ENCODE data around the gene ALAS1.

The ALAS1 gene

GRCh38 chr3:52186729-52187128 lies 11.2 kb upstream of the ALAS1 start:
- ChIA-PET CTCF (no interaction called here), POLR2A (no interaction called here)
- no peak for DNase-seq (ENCODE audit: extremely low spot score)
- TF ChIP-seq SP1 (IDR thresholded peaks at IDR 0.05) (no peak), HDGF (IDR thresholded peaks at IDR 0.05; ENCODE audit: borderline replicate concordance) (no peak), L3MBTL2 (conservative IDR thresholded peaks at IDR 0.05) (no peak), ARNT (IDR thresholded peaks at IDR 0.05) (no peak), SUZ12 (IDR thresholded peaks at IDR 0.05) (no peak), FOXK2 (IDR thresholded peaks at IDR 0.05) (no peak), FOXA1 (IDR thresholded peaks at IDR 0.05) (no peak), ELF4 (IDR thresholded peaks at IDR 0.05) (no peak), TARDBP (IDR thresholded peaks at IDR 0.05) (no peak), NFRKB (IDR thresholded peaks at IDR 0.05) (no peak), FOXM1 (IDR thresholded peaks at IDR 0.05; ENCODE audit: borderline replicate concordance) (no peak), LEF1 (IDR thresholded peaks at IDR 0.05; ENCODE audit: borderline replicate concordance) (no peak), CTBP1 (IDR thresholded peaks at IDR 0.05; ENCODE audit: borderline replicate concordance) (no peak)

- DNase-seq (ENCODE audit: extremely low spot score), result no peak
- POLR2A ChIA-PET, result interaction anchor here (1.2 kb wide), 1 partner anchor 34 kb away, joined by 4 read pairs; the partner anchor contains the start of gene POC1A
- CTCF ChIA-PET, result no interaction called here
- TF ChIP-seq ZNF384 (IDR thresholded peaks at IDR 0.05), result no peak
- no peak for TF ChIP-seq HDGF (IDR thresholded peaks at IDR 0.05; ENCODE audit: borderline replicate concordance)
- no peak for TF ChIP-seq LEF1 (IDR thresholded peaks at IDR 0.05; ENCODE audit: borderline replicate concordance)
- no peak for TF ChIP-seq PKNOX1 (IDR thresholded peaks at IDR 0.05)
- no peak for TF ChIP-seq CTBP1 (IDR thresholded peaks at IDR 0.05; ENCODE audit: borderline replicate concordance)
- no peak for TF ChIP-seq SUZ12 (IDR thresholded peaks at IDR 0.05)
- TF ChIP-seq ARNT (IDR thresholded peaks at IDR 0.05), result no peak
Measured at GRCh38 chr3:52188556-52188955, 9.4 kb upstream of the ALAS1 start.

- CTCF ChIA-PET, result no interaction called here
- POLR2A ChIA-PET, result interaction anchor here (0.7 kb wide), 1 partner anchor 198 kb away, joined by 3 read pairs; no protein-coding TSS in a partner anchor
- no peak for DNase-seq (ENCODE audit: extremely low spot score)
- TF ChIP-seq PKNOX1 (IDR thresholded peaks at IDR 0.05) (no peak), ZNF384 (IDR thresholded peaks at IDR 0.05) (no peak), ARNT (IDR thresholded peaks at IDR 0.05) (no peak), L3MBTL2 (conservative IDR thresholded peaks at IDR 0.05) (no peak), SP1 (IDR thresholded peaks at IDR 0.05) (no peak), FOXA1 (IDR thresholded peaks at IDR 0.05) (no peak), BHLHE40 (IDR thresholded peaks at IDR 0.05; ENCODE audit: borderline replicate concordance) (no peak)
Measured at GRCh38 chr3:52190294-52191074, 7.5 kb upstream of the ALAS1 start.

GRCh38 chr3:52191663-52192062 lies 6.3 kb upstream of the ALAS1 start:
- DNase-seq (ENCODE audit: extremely low spot score), result no peak
- POLR2A ChIA-PET, result no interaction called here
- TF ChIP-seq TARDBP (IDR thresholded peaks at IDR 0.05), result no peak
- TF ChIP-seq ARNT (IDR thresholded peaks at IDR 0.05), result no peak
- no peak for TF ChIP-seq SP1 (IDR thresholded peaks at IDR 0.05)
- no peak for TF ChIP-seq ELF4 (IDR thresholded peaks at IDR 0.05)
- TF ChIP-seq PKNOX1 (IDR thresholded peaks at IDR 0.05), result no peak
- TF ChIP-seq SUZ12 (IDR thresholded peaks at IDR 0.05), result no peak
- TF ChIP-seq ZNF384 (IDR thresholded peaks at IDR 0.05), result no peak
- TF ChIP-seq L3MBTL2 (conservative IDR thresholded peaks at IDR 0.05), result no peak
- TF ChIP-seq FOXK2 (IDR thresholded peaks at IDR 0.05), result no peak
- no peak for TF ChIP-seq NFRKB (IDR thresholded peaks at IDR 0.05)
- TF ChIP-seq BHLHE40 (IDR thresholded peaks at IDR 0.05; ENCODE audit: borderline replicate concordance), result no peak
- TF ChIP-seq CTBP1 (IDR thresholded peaks at IDR 0.05; ENCODE audit: borderline replicate concordance), result no peak
- TF ChIP-seq FOXM1 (IDR thresholded peaks at IDR 0.05; ENCODE audit: borderline replicate concordance), result no peak
- no peak for TF ChIP-seq FOXA1 (IDR thresholded peaks at IDR 0.05)
- no peak for TF ChIP-seq LEF1 (IDR thresholded peaks at IDR 0.05; ENCODE audit: borderline replicate concordance)
- CTCF ChIA-PET, result no interaction called here

GRCh38 chr3:52193065-52193464 lies 4.9 kb upstream of the ALAS1 start:
- ChIA-PET CTCF (no interaction called here), POLR2A (interaction anchor here (0.7 to 0.8 kb wide), 2 partner anchors 38 kb away, joined by 3 read pairs; partner anchors contain the start of gene POC1A)
- no peak for DNase-seq (ENCODE audit: extremely low spot score)
- TF ChIP-seq FOXM1 (IDR thresholded peaks at IDR 0.05; ENCODE audit: borderline replicate concordance) (no peak), L3MBTL2 (conservative IDR thresholded peaks at IDR 0.05) (no peak), ARNT (IDR thresholded peaks at IDR 0.05) (no peak), BHLHE40 (IDR thresholded peaks at IDR 0.05; ENCODE audit: borderline replicate concordance) (no peak), FOXA1 (IDR thresholded peaks at IDR 0.05) (no peak), LEF1 (IDR thresholded peaks at IDR 0.05; ENCODE audit: borderline replicate concordance) (no peak), SP1 (IDR thresholded peaks at IDR 0.05) (no peak), CTBP1 (IDR thresholded peaks at IDR 0.05; ENCODE audit: borderline replicate concordance) (no peak), ELF4 (IDR thresholded peaks at IDR 0.05) (no peak), ZNF384 (IDR thresholded peaks at IDR 0.05) (no peak), FOXK2 (IDR thresholded peaks at IDR 0.05) (no peak), PKNOX1 (IDR thresholded peaks at IDR 0.05) (no peak), HDGF (IDR thresholded peaks at IDR 0.05; ENCODE audit: borderline replicate concordance) (no peak), NFRKB (IDR thresholded peaks at IDR 0.05) (no peak), TARDBP (IDR thresholded peaks at IDR 0.05) (no peak), SUZ12 (IDR thresholded peaks at IDR 0.05) (no peak)
